LNCaP clone FGC (cell line): ENCODE results near the gene KCNF1.

Source experiments
- DNase-seq: peaks from one replicate; pipeline ENCODE4 v3.0.0-alpha.2; 2011; ENCODE audit warnings: low read depth
- H3K4me3 ChIP-seq: 2 replicates; pipeline ENCODE4 v1.5.1; 2011; ENCODE audit warnings: mild to moderate bottlenecking, low read depth, low read length, control low read depth
- CTCF ChIP-seq: IDR thresholded peaks from 2 replicates; pipeline ENCODE4 v1.5.1; 2012; ENCODE audit warnings: mild to moderate bottlenecking; ENCODE audit not compliant: control insufficient read depth, insufficient read depth; ENCODE audit errors: extremely low read depth

The KCNF1 gene

GRCh38 chr2:10947005-10947440 is 35.3 kb downstream of the KCNF1 start:
- TF ChIP-seq CTCF: no peak
- no peak overlapping the region for H3K4me3 ChIP-seq
- DNase-seq: no peak

- no peak for DNase-seq
- no peak overlapping the region for H3K4me3 ChIP-seq
- TF ChIP-seq CTCF: no peak
Observed at GRCh38 chr2:10947446-10948187, 35.9 kb downstream of the KCNF1 start.

- no peak for DNase-seq
- H3K4me3 ChIP-seq: no peak overlapping the region
- no peak for TF ChIP-seq CTCF
Observed at GRCh38 chr2:10948188-10948564, 36.4 kb downstream of the KCNF1 start.

GRCh38 chr2:10948606-10949230 is 37.0 kb downstream of the KCNF1 start:
- DNase-seq: no peak
- TF ChIP-seq CTCF: no peak
- H3K4me3 ChIP-seq: no peak overlapping the region

GRCh38 chr2:10949835-10950234 is 38.1 kb downstream of the KCNF1 start:
- no peak for DNase-seq
- no peak for TF ChIP-seq CTCF
- H3K4me3 ChIP-seq: no peak overlapping the region

- no peak for TF ChIP-seq CTCF
Observed at GRCh38 chr2:10951558-10952414, 40.1 kb downstream of the KCNF1 start.

More at GRCh38 chr2:10951558-10952414, 40.1 kb downstream of the KCNF1 start:
- no peak overlapping the region for H3K4me3 ChIP-seq
- DNase-seq: no peak
